Subcutaneous adipose tissue (tissue), 4 donors: Measurements from ENCODE around the gene PDE4B. TPM values are rescaled to one million over a fixed set of nuclear protein-coding genes. Genes with fewer than 3 reads are reported as not detected.

Experiments used
- total RNA-seq, 4 donors: library from RNA; depleted of rRNA; stranded (reverse); fragments of >200 nt; gene quantifications; one replicate each; pipeline ENCODE4 v1.1.0, GENCODE V29; 2016
- TF ChIP-seq, protein P1 (sequence below): fragments of 450-650 bp; IDR thresholded peaks from one replicate; pipeline ENCODE4 v1.5.1; 2016; ENCODE audit warnings: low read depth, mild to moderate bottlenecking, control low read depth, antibody characterized with exemption, moderate library complexity

PDE4B gene
- total RNA-seq, 4 donors from 2014 or later = 8.5 to 31.8 (median 15.5) TPM

DNA sequence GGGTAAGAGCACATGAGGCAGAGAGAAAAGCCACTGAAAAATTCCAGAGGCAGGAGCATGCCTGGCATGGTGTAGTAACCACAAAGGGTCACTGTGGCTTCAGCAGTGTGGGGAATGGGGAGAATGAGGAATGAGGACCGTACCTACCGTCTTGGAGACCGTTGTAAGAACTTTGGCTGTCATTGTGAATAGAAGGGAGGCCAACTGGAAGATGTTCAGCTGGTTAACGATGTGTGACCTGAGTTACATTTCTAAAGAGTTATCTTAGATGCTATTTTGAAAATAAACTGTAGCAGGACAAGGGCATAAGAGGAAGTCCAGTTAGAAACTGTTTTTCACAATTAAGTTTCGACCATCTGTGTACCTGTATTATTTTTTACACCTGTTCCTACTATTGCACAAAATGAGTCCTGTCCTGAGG lies 375.8 kb downstream of the PDE4B start:
- TF ChIP-seq, protein P1, sequence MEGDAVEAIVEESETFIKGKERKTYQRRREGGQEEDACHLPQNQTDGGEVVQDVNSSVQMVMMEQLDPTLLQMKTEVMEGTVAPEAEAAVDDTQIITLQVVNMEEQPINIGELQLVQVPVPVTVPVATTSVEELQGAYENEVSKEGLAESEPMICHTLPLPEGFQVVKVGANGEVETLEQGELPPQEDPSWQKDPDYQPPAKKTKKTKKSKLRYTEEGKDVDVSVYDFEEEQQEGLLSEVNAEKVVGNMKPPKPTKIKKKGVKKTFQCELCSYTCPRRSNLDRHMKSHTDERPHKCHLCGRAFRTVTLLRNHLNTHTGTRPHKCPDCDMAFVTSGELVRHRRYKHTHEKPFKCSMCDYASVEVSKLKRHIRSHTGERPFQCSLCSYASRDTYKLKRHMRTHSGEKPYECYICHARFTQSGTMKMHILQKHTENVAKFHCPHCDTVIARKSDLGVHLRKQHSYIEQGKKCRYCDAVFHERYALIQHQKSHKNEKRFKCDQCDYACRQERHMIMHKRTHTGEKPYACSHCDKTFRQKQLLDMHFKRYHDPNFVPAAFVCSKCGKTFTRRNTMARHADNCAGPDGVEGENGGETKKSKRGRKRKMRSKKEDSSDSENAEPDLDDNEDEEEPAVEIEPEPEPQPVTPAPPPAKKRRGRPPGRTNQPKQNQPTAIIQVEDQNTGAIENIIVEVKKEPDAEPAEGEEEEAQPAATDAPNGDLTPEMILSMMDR = no peak

DNA sequence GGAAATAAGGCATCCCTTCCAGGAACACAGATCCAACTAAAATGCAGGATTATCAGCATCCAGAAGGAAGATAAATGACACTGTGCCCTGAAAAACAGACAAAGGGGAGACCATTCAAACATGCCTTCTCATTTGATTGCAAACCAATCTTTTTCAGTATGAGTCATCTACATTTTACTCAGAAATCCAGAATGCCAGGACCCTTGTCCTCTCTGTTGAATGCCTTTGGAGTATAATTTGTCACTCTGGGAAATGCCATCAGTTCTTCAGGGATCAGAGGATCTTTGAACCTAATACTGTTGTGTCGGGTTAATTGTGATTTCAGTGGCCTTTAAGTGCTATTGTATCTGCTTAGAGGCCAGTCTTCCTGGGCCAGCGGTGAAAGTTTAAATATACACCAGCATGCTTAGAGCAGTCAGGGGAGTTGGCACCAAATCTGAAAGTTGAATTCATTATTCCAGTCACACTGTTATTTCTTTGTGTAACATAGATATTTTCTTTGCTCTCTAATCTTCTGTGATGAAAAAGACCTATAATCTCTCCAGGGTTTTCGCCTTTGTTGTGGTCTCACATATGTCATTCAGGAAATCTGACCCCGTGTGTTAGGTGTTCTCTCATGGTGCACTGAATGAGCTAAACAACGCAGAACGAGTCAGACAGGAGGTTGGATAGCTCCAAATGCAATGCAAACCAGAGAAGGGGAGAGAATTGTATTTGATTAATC lies 376.4 kb downstream of the PDE4B start:
- TF ChIP-seq, protein P1 = no peak

DNA sequence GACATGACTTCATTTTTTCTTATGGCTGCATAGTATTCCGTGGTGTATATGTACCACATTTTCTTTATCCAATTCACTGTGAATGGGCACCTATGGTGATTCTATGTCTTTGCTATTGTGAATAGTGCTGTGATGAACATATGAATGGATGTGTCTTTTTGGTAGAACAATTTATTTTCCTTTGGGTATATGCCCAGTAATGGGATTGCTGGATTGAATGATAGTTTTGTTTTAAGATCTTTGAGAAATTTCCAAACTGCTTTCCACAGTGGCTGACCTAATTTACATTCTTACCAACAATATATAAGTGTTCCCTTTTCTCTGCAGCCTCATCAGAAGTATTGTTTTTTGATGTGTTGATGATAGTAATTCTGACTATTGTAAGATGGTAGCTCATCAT lies 379.6 kb downstream of the PDE4B start:
- TF ChIP-seq, protein P1 = no peak

GRCh38 chr1:66175098-66175497 lies 382.4 kb downstream of the PDE4B start:
- TF ChIP-seq, protein P1 = no peak

GRCh38 chr1:66175581-66175980 lies 382.9 kb downstream of the PDE4B start:
- TF ChIP-seq, protein P1 = no peak

- TF ChIP-seq, protein P1 = no peak
Measured at GRCh38 chr1:66176012-66176715, 383.5 kb downstream of the PDE4B start.

GRCh38 chr1:66176832-66177231 lies 384.1 kb downstream of the PDE4B start:
- TF ChIP-seq, protein P1 = no peak
